Measurements from ENCODE around the gene SLK. TPM values are rescaled to one million over a fixed set of nuclear protein-coding genes. Genes with fewer than 3 reads are reported as not detected.

SLK gene
- total RNA-seq, 1 experiment from 2014 or later = 39.1 TPM

- Histone ChIP-seq H3K9me3 (ENCODE audit: low read depth, low read length, poor library complexity, severe bottlenecking) (no peaks in the 10 kb centered on the region), H3K4me1 (ENCODE audit: insufficient read depth, low read length, poor library complexity, severe bottlenecking) (peaks cover 10% of the 10 kb centered on the region), H3K36me3 (ENCODE audit: insufficient read depth, low read length, poor library complexity, severe bottlenecking) (no peaks in the 10 kb centered on the region), H3K27ac (ENCODE audit: low read depth, low read length, poor library complexity, severe bottlenecking) (no peak overlapping the region), H3K4me3 (ENCODE audit: low read depth, low read length, poor library complexity, severe bottlenecking) (no peak overlapping the region), H3K27me3 (replicated peaks; ENCODE audit: insufficient read depth, low read depth, low read length, poor library complexity) (peaks cover 9% of the 10 kb centered on the region)
- ChIA-PET POLR2A (ENCODE audit: low non-redundant PET) (no interaction called here), CTCF (no interaction called here)
- intact Hi-C loops (cut with micrococcal nuclease; ENCODE audit: unreplicated experiment) = no loop called here
- DNase-seq (ENCODE audit: low spot score) = no peak
- TF ChIP-seq EZH2 (IDR thresholded peaks at IDR 0.05; ENCODE audit: borderline replicate concordance, low read depth, low read length, poor library complexity, severe bottlenecking) (no peak), CTCF (conservative IDR thresholded peaks at IDR 0.05; ENCODE audit: low read depth, low read length) (no peak)
- no TSS peak for BruUV-seq (replicated peaks)
Measured at GRCh38 chr10:104072786-104073185, 105.8 kb downstream of the SLK start.

DNA sequence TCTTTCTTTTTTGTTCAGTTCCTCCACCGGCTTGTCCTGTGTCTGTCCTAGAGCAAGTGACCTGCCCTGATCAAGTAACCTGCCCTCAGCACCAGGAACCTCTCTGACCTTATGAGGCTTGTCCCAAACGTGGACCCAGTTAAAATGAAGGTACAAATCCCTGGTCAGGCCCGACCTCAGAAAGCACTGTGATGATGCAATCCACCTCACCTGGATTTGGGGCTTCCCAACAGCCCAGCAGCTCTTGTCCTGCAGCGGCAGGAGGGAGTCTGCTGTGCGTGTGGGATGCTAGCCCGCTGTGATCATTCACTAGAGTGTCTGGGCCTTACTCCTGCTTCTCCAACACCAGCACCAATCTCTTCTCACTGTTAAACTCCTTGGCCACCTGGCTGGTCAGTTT is 107.6 kb downstream of the SLK start:
- TF ChIP-seq EZH2 (IDR thresholded peaks at IDR 0.05; ENCODE audit: borderline replicate concordance, low read depth, low read length, poor library complexity, severe bottlenecking) (no peak), CTCF (conservative IDR thresholded peaks at IDR 0.05; ENCODE audit: low read depth, low read length) (no peak)
- H3K9me3 ChIP-seq (ENCODE audit: low read depth, low read length, poor library complexity, severe bottlenecking) = no peaks in the 10 kb centered on the region
- intact Hi-C loops (cut with micrococcal nuclease; ENCODE audit: unreplicated experiment) = no loop called here
- no TSS peak for BruUV-seq (replicated peaks)
- peaks cover 10% of the 10 kb centered on the region for H3K4me1 ChIP-seq (ENCODE audit: insufficient read depth, low read length, poor library complexity, severe bottlenecking)
- ChIA-PET CTCF (no interaction called here), POLR2A (ENCODE audit: low non-redundant PET) (no interaction called here)
- H3K4me3 ChIP-seq (ENCODE audit: low read depth, low read length, poor library complexity, severe bottlenecking) = no peak overlapping the region
- DNase-seq (ENCODE audit: low spot score) = no peak
- H3K27me3 ChIP-seq (replicated peaks; ENCODE audit: insufficient read depth, low read depth, low read length, poor library complexity) = peaks cover 9% of the 10 kb centered on the region
- H3K36me3 ChIP-seq (ENCODE audit: insufficient read depth, low read length, poor library complexity, severe bottlenecking) = no peaks in the 10 kb centered on the region
- no peak overlapping the region for H3K27ac ChIP-seq (ENCODE audit: low read depth, low read length, poor library complexity, severe bottlenecking)

- peaks cover 10% of the 10 kb centered on the region for H3K4me1 ChIP-seq (ENCODE audit: insufficient read depth, low read length, poor library complexity, severe bottlenecking)
- no peak overlapping the region for H3K27ac ChIP-seq (ENCODE audit: low read depth, low read length, poor library complexity, severe bottlenecking)
- H3K27me3 ChIP-seq (replicated peaks; ENCODE audit: insufficient read depth, low read depth, low read length, poor library complexity) = peaks cover 9% of the 10 kb centered on the region
- no TSS peak for BruUV-seq (replicated peaks)
- ChIA-PET POLR2A (ENCODE audit: low non-redundant PET) (no interaction called here), CTCF (no interaction called here)
- DNase-seq (ENCODE audit: low spot score) = peak; percentile 86
- no peaks in the 10 kb centered on the region for H3K36me3 ChIP-seq (ENCODE audit: insufficient read depth, low read length, poor library complexity, severe bottlenecking)
- intact Hi-C loops (cut with micrococcal nuclease; ENCODE audit: unreplicated experiment) = no loop called here
- no peak for TF ChIP-seq CTCF (conservative IDR thresholded peaks at IDR 0.05; ENCODE audit: low read depth, low read length)
- no peak for TF ChIP-seq EZH2 (IDR thresholded peaks at IDR 0.05; ENCODE audit: borderline replicate concordance, low read depth, low read length, poor library complexity, severe bottlenecking)
- no peak overlapping the region for H3K4me3 ChIP-seq (ENCODE audit: low read depth, low read length, poor library complexity, severe bottlenecking)
- no peaks in the 10 kb centered on the region for H3K9me3 ChIP-seq (ENCODE audit: low read depth, low read length, poor library complexity, severe bottlenecking)
Measured at GRCh38 chr10:104076743-104077160, 109.8 kb downstream of the SLK start.
